Keratinocyte (primary cell): ENCODE results near the gene TTPAL. TPM values are rescaled to one million over a fixed set of nuclear protein-coding genes. Genes with fewer than 3 reads are reported as not detected.

Experiments used
- DNase-seq: peaks from one replicate; pipeline ENCODE4 v3.0.0-alpha.2; 2011; ENCODE audit warnings: low read depth, missing footprints, low spot score
- FAIRE-seq: peaks from 2 replicates; lab custom pipeline; 2011; peaks lifted over from hg19 to GRCh38; lab: Jason Lieb, UNC
- H2AFZ ChIP-seq: 2 replicates; pipeline ENCODE4 v1.6.0; 2012; ENCODE audit warnings: low read length, control low read depth, inconsistent platforms; ENCODE audit not compliant: control insufficient read depth
- H3K27ac ChIP-seq: 2 replicates; pipeline ENCODE4 v1.5.1; 2011; ENCODE audit warnings: low read length; ENCODE audit not compliant: control insufficient read depth, insufficient read depth
- H3K27me3 ChIP-seq: 3 replicates; pipeline ENCODE4 v1.6.0; 2011; ENCODE audit warnings: low read length; ENCODE audit not compliant: control insufficient read depth, insufficient read depth; ENCODE audit errors: extremely low read depth
- H3K36me3 ChIP-seq, 2 experiments: 2 replicates in 1 of 2; 3 replicates in 1 of 2; pipeline ENCODE4 v1.5.1; 2011; ENCODE audit warnings: low read length in 2 of 2, mild to moderate bottlenecking in 1 of 2; ENCODE audit not compliant: control insufficient read depth in 2 of 2, insufficient read depth in 2 of 2; ENCODE audit errors: extremely low read depth in 1 of 2
- H3K4me1 ChIP-seq: 3 replicates; pipeline ENCODE4 v1.5.1; 2011; ENCODE audit warnings: low read length; ENCODE audit not compliant: control insufficient read depth, insufficient read depth; ENCODE audit errors: extremely low read depth
- H3K4me2 ChIP-seq: 3 replicates; pipeline ENCODE4 v1.6.0; 2011; ENCODE audit warnings: low read depth, low read length; ENCODE audit not compliant: control insufficient read depth, insufficient read depth; ENCODE audit errors: extremely low read depth
- H3K4me3 ChIP-seq, 3 experiments: fragments of 200-600 bp in 1 of 3; sonication (generic) in 1 of 3; 2 replicates in 2 of 3; 3 replicates in 1 of 3; pipeline ENCODE4 v1.5.1; 2011 to 2016; ENCODE audit warnings: low read length in 3 of 3, mild to moderate bottlenecking in 3 of 3, control low read depth in 2 of 3, inconsistent platforms in 1 of 3, low read depth in 1 of 3, mixed read lengths in 1 of 3, mixed run types in 1 of 3, moderate library complexity in 1 of 3; ENCODE audit not compliant: control insufficient read depth in 2 of 3, insufficient read depth in 2 of 3; ENCODE audit errors: extremely low read depth in 1 of 3
- H3K79me2 ChIP-seq: 2 replicates; pipeline ENCODE4 v1.6.0; 2012; ENCODE audit warnings: low read length; ENCODE audit not compliant: control insufficient read depth, insufficient read depth
- H3K9ac ChIP-seq: 3 replicates; pipeline ENCODE4 v1.6.0; 2011; ENCODE audit warnings: low read length; ENCODE audit not compliant: control insufficient read depth, insufficient read depth; ENCODE audit errors: extremely low read depth
- H3K9me1 ChIP-seq: 3 replicates; pipeline ENCODE4 v1.6.0; 2011; ENCODE audit warnings: low read length; ENCODE audit not compliant: control insufficient read depth, insufficient read depth; ENCODE audit errors: extremely low read depth
- H3K9me3 ChIP-seq: 2 replicates; pipeline ENCODE4 v1.5.1; 2012; ENCODE audit warnings: low read depth, low read length; ENCODE audit not compliant: control insufficient read depth
- H4K20me1 ChIP-seq: 3 replicates; pipeline ENCODE4 v1.6.0; 2011; ENCODE audit warnings: low read length; ENCODE audit not compliant: control insufficient read depth, insufficient read depth; ENCODE audit errors: extremely low read depth
- EZH2 ChIP-seq: IDR thresholded peaks from one replicate; pipeline ENCODE4 v1.6.1; 2012; ENCODE audit warnings: inconsistent platforms, mild to moderate bottlenecking, low read length, moderate library complexity
- dilution Hi-C: fragments of 300-500 bp; cut with MboI; formaldehyde crosslinking; loops from one replicate; pipeline ENCODE4 v1.7.0; 2020; ENCODE audit warnings: low sequenced_read_pairs; ENCODE audit not compliant: extremely low pct_ligation_motif_present
- polyA plus RNA-seq, 5 experiments: library from polyadenylated mRNA; depleted of rRNA in 3 of 5; stranded (reverse) in 3 of 5; stranded (forward) in 1 of 5; unstranded in 1 of 5; fragments of >200 nt; gene quantifications; 1 replicate in 1 of 5; 2 replicates in 3 of 5; 3 replicates in 1 of 5; pipeline versions ENCODE4 v1.2.1 to v1.2.3, GENCODE V29; 2011 to 2012; ENCODE audit warnings: missing spikeins in 2 of 5, low read depth in 1 of 5, low replicate concordance in 1 of 5
- TF ChIP-seq, protein P1 (sequence below), 3 experiments: IDR thresholded peaks in 1 of 3; conservative IDR thresholded peaks in 1 of 3; optimal IDR thresholded peaks in 1 of 3; 2 replicates in 2 of 3; 3 replicates in 1 of 3; pipeline versions ENCODE3 to v1.5.1; 2011; ENCODE audit warnings: low read length in 3 of 3, mild to moderate bottlenecking in 3 of 3, moderate library complexity in 2 of 3, control low read depth in 1 of 3, inconsistent platforms in 1 of 3; ENCODE audit not compliant: insufficient read depth in 2 of 3; ENCODE audit errors: extremely low read depth in 1 of 3

TTPAL gene
- polyA plus RNA-seq, 1 donor (not counting 4 experiments of a cell fraction or from before 2014, with no cell fraction given) = 20.0 TPM

DNA sequence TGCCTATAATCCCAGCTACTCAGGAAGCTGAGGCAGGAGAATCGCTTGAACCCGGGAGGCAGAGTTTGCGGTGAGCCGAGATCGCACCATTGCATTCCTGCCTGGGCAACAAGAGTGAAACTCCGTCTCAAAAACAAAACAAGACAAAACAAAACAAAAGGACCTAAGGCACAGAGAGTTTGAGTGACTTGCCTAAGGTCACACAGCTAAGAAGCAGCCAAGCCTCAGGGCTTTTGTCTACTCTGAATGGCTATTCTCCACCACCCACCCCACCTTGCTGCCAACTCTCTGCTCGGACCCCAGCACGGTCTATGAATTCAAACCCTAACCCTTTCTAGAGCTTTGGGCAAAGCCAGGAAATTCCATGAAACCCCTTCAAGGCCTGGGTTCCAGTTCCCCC, 19.1 kb upstream of the TTPAL start:
- no peaks in the 10 kb centered on the region for H3K36me3 ChIP-seq
- dilution Hi-C loops = no loop called here
- H2AFZ ChIP-seq = no peak overlapping the region
- H3K9me1 ChIP-seq = no peaks in the 10 kb centered on the region
- H3K27me3 ChIP-seq = no peaks in the 10 kb centered on the region
- TF ChIP-seq, protein P1, sequence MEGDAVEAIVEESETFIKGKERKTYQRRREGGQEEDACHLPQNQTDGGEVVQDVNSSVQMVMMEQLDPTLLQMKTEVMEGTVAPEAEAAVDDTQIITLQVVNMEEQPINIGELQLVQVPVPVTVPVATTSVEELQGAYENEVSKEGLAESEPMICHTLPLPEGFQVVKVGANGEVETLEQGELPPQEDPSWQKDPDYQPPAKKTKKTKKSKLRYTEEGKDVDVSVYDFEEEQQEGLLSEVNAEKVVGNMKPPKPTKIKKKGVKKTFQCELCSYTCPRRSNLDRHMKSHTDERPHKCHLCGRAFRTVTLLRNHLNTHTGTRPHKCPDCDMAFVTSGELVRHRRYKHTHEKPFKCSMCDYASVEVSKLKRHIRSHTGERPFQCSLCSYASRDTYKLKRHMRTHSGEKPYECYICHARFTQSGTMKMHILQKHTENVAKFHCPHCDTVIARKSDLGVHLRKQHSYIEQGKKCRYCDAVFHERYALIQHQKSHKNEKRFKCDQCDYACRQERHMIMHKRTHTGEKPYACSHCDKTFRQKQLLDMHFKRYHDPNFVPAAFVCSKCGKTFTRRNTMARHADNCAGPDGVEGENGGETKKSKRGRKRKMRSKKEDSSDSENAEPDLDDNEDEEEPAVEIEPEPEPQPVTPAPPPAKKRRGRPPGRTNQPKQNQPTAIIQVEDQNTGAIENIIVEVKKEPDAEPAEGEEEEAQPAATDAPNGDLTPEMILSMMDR (optimal IDR thresholded peaks at IDR 0.05 in 1 of 3, IDR thresholded peaks at IDR 0.05 in 1 of 3, conservative IDR thresholded peaks at IDR 0.05 in 1 of 3; ENCODE audit: extremely low read depth in 1 of 3, insufficient read depth in 2 of 3, low read length in 3 of 3) = no peak
- TF ChIP-seq EZH2 = no peak
- H3K4me1 ChIP-seq = no peaks in the 10 kb centered on the region
- H4K20me1 ChIP-seq = no peaks in the 10 kb centered on the region
- no peak overlapping the region for H3K9ac ChIP-seq
- FAIRE-seq = no peak
- no peak for DNase-seq
- no peaks in the 10 kb centered on the region for H3K79me2 ChIP-seq
- no peak overlapping the region for H3K4me3 ChIP-seq
- no peaks in the 10 kb centered on the region for H3K9me3 ChIP-seq
- no peak overlapping the region for H3K4me2 ChIP-seq
- no peak overlapping the region for H3K27ac ChIP-seq

- FAIRE-seq = no peak
- DNase-seq = no peak
Measured at GRCh38 chr20:44457016-44457415, 18.7 kb upstream of the TTPAL start.

More at GRCh38 chr20:44457016-44457415, 18.7 kb upstream of the TTPAL start:
- no peaks in the 10 kb centered on the region for H3K36me3 ChIP-seq
- TF ChIP-seq, protein P1 (optimal IDR thresholded peaks at IDR 0.05 in 1 of 3, IDR thresholded peaks at IDR 0.05 in 1 of 3, conservative IDR thresholded peaks at IDR 0.05 in 1 of 3; ENCODE audit: extremely low read depth in 1 of 3, insufficient read depth in 2 of 3, low read length in 3 of 3) = no peak
- no peak for TF ChIP-seq EZH2
- no peak overlapping the region for H3K4me2 ChIP-seq
- H3K9me1 ChIP-seq = no peaks in the 10 kb centered on the region
- no peak overlapping the region for H3K9ac ChIP-seq
- H3K79me2 ChIP-seq = no peaks in the 10 kb centered on the region
- no peak overlapping the region for H3K27ac ChIP-seq
- dilution Hi-C loops = no loop called here
- H3K4me3 ChIP-seq = no peak overlapping the region
- no peaks in the 10 kb centered on the region for H3K4me1 ChIP-seq
- H2AFZ ChIP-seq = no peak overlapping the region
- H3K9me3 ChIP-seq = no peaks in the 10 kb centered on the region
- no peaks in the 10 kb centered on the region for H3K27me3 ChIP-seq
- H4K20me1 ChIP-seq = no peaks in the 10 kb centered on the region
